HTR-8/SVneo (cell line): ENCODE measurements around the gene LRRC45.
A peak's percentile ranks its signal among the peaks of the same experiment; 100 is the strongest.

Experiments used
- DNase-seq: peaks from one replicate; pipeline ENCODE4 v3.0.0; 2011; ENCODE audit warnings: low spot score, mixed read lengths; ENCODE audit not compliant: insufficient read length
- FAIRE-seq: peaks from 2 replicates; lab custom pipeline; 2011; peaks lifted over from hg19 to GRCh38; lab: Jason Lieb, UNC

The LRRC45 gene

GRCh38 chr17:81993729-81994592 lies 29.1 kb upstream of the LRRC45 start:
- FAIRE-seq (no peak), DNase-seq (no peak)

GRCh38 chr17:81994593-81995462 lies 28.3 kb upstream of the LRRC45 start:
- no peak for FAIRE-seq

DNA sequence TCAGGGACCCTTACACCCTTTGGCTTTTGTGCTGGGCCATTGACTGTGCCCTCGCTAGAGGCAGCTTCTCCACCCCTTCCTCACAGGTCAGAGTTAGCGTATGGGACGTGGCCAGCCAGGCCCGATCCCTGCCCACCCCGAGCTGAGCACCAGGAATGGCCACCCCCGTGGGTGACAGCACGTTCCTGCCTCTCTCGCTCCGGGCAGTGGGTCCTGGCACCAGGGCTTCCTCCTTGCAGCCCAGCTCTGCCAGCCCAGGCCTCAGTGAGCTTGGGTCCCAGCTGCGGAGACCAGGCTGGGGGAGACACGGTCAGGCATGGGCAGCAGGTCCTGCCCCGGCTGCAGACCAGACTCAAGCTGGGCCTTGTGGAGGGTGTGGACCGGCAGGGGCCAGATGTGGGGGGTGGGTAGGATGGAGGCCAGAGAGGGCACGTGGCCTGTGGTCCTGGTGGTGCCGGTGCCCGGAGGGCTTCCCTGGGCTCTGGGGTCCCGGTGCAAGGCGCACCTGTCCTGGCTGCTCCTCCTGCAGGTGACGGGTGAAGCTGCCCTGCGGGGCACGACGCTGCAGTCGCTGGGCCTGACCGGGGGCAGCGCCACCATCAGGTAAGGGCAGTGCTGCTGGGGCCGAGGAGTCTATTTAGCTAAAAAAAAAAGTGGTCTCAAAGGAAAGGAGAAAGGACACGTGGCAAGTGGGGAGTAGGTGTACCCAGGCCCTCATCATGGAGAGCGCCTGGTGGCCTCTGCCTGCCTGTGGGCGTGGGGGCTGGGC lies 27.5 kb upstream of the LRRC45 start:
- FAIRE-seq (no peak), DNase-seq (no peak)

More at GRCh38 chr17:81994593-81995462, 28.3 kb upstream of the LRRC45 start:
- DNase-seq = no peak

DNA sequence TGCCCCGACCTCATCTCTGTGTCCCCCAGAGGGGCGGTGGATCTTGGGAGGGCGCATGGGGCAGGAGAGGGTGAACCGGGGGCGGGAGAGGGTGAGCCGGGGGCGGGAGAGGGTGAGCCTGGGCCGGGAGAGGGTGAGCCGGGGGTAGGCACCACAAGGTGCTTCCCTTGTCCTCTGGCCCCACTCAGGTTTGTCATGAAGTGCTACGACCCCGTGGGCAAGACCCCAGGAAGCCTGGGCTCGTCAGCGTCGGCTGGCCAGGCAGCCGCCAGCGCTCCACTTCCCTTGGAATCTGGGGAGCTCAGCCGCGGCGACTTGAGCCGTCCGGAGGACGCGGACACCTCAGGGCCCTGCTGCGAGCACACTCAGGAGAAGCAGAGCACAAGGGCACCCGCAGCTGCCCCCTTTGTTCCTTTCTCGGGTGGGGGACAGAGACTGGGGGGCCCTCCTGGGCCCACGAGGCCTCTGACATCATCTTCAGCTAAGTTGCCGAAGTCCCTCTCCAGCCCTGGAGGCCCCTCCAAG lies 26.8 kb upstream of the LRRC45 start:
- FAIRE-seq (no peak), DNase-seq (no peak)

GRCh38 chr17:81996757-81997441 lies 26.2 kb upstream of the LRRC45 start:
- FAIRE-seq (no peak), DNase-seq (no peak)

DNA sequence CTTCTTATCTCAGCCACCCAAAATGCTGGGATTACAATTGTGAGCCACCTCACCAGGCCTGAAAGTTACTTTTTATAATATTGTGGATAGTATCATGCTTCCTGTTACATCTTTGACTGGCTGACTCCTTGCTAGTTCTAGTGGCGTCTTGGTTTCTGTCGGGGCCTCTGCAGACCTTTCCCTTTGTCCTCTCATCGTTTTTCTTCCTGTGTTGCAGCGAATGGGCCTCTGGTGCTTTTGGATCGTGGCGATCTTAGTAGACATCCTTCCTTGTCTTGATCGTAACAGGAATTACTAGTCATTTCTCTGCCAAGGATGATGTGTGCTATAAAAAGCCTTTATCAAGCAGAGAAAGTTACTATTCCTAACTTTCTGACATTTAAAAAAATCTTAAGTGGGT lies 24.9 kb upstream of the LRRC45 start:
- DNase-seq = no peak
- no peak for FAIRE-seq

DNA sequence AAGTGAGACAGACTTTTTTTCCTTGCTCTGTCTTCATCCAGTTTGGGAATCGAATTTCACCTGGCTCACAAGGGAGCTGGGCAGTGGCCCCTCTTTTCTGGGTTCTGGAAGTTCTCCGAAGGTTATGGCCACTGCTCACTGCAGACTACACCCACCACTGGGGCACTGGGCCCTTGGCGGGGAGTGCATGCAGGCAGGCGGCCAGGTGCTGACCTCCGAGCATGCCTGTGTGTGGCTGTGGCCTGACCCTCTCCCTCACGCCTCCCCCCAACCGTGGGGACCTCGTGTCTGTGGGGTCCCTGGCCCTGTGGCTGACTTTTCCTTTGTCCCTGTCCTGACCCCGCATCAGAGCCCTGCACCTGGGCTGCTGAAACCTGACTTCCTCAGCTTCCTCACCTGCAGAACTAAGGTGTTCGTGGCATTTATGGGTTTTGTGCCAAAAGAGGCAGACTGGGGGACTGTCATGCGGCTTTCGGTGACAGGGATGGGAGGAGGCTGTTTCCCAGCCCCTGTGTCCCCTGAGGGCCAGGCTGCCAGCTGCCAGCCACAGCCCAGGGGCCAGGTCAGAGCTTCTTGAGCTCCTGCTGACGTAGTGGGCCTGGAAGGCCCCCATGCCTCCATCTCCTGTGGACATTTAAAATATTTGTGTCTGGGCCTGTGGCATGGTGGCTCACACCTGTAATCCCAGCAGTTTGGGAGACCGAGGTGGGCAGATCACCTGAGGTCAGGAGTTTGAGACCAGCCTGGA lies 24.2 kb upstream of the LRRC45 start:
- DNase-seq (no peak), FAIRE-seq (no peak)

- DNase-seq = no peak
- no peak for FAIRE-seq
These were observed 23.5 kb upstream of the LRRC45 start for GRCh38 chr17:81999587-81999975.

GRCh38 chr17:81999976-82000802 lies 22.9 kb upstream of the LRRC45 start:
- DNase-seq (no peak), FAIRE-seq (no peak)

DNA sequence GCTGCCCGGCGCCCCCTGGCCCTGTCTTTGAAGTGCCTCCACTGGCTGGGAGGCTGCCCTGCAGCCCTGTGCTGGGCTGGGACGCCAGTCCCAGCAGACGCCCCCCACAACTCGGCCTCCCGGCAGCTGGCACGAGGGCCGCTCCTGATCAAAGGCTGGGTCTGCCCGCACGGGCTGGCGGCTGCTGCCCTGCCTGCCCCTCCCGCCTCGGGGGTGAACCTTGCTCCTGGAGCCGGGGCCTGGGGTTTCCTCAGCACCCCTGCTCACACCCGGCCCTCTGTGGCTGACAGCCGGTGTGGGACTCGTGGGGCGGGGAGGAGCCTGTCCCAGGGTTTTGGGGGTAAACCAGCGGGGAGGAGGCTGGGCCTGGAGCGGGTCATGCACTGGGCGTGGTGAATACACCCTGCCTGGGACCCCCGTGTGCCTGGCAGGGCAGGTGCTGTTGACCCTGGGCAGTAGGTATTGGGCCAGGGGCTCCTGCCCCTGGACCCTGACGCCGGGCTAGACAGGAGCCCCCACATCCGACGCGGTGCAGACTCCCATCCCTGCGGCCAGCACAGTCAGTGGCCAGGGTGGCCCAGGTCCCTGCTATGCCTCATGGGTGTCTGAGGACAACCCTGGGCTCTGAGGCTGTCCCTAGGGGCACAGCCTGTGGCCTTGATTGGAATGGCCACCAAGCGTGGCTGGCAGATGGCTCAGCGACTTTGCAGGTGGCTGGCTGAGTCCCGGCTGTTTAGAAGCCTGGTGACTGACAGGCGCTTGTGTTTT lies 22.1 kb upstream of the LRRC45 start:
- FAIRE-seq (no peak), DNase-seq (no peak)

- DNase-seq = no peak
- FAIRE-seq = no peak
These were observed 21.5 kb upstream of the LRRC45 start for GRCh38 chr17:82001571-82002056.

- DNase-seq (peak; percentile 92), FAIRE-seq (peak; percentile 80)
These were observed 19.4 kb upstream of the LRRC45 start for GRCh38 chr17:82003411-82004381.

DNA sequence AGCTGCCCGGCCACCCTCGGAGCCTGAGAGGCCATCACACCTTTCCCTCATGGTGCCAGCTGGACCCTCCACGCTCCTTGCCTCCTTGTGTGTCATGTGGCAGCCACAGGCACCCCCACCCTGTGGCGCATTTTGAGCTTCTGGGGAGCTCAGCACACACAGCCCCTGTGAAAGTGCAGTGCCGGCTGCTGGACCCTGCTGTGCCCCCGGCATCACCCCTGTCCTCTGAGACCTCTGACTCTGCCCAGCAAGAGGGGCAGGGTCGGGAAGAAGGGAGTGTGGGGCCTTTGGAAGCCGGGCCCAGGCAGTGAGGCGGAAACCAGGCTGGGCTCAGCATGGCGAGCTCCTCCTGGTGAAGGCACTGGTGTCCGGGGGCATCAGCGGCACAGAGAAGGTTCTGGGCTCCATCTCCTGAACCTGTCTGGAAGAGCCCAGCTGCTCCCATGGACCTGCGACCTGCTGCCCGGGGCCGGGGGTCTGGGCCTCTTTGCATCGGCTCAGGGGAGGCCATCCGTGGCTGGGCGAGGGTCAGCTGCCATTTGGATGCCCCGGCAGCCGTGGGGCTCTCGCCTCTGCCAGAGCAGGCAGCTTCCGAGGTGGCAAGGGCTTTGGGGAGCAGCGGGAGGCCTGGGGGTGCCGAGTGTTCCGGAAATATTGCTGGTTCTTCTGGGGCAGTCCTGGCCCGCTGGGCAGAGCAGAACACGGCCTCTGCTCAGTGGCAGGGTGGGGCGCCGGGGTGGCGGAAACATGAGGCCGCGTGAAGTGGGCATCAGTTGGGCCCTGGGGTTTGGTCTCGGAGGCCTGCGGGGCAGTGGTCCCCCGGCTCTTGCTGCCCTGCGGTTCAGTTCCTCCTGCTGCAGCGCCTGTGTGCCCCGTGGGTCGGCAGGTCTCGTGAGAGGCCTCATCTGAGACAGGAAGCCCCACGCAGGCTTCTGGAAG lies 18.3 kb upstream of the LRRC45 start:
- DNase-seq (no peak), FAIRE-seq (no peak)

DNA sequence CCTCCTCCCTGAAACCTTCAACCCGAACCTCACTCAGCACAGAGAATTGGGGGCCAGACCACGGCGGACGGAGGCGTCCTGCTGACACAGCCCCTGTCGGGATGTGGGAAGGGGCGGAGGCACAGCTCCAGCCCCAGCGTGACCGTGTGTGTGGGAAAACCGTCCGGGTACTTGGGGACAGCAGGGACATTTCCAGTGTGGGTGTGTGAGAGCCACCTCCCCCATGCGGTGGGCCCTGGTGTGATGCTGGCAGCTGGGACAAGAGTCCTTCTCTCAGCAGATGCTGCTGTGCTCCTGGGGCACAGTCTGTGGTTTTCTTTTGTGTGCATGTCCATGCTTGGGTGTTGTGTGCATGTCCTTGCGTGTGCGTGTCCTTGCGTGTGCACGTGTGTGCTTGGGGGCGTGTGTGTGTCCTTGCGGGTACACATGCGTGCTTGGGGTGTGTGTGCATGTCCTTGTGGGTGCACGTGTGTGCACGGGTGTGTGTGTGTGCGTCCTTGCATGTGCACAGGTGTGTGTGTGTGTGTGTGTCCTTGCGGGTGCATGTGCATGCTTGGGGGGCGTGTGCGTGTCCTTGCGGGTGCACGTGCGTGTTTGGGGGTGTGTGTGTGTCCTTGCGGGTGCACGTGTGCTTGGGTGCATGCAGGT lies 17.3 kb upstream of the LRRC45 start:
- peak; percentile 72 for FAIRE-seq

More for the DNA sequence above, 17.3 kb upstream of the LRRC45 start:
- DNase-seq = no peak
